ENCODE measurements around the gene CENPX. TPM values are rescaled to one million over a fixed set of nuclear protein-coding genes. Genes with fewer than 3 reads are reported as not detected.

Gene CENPX
- total and polyA plus RNA-seq, 2 of the 13 experiments (the other 11 are each of a cell fraction or from before 2014, with no cell fraction given), result 92.7 to 170 TPM

- TF ChIP-seq ZNF710 (CRISPR knock-in tag; IDR thresholded peaks at IDR 0.05; ENCODE audit: borderline replicate concordance) (peak; percentile 78; the same call in 1 of the 2 replicates), ZMAT3 (CRISPR knock-in tag; conservative IDR thresholded peaks at IDR 0.05) (peak; percentile 79; the same call in 1 of the 2 replicates), ZNF350 (CRISPR knock-in tag; IDR thresholded peaks at IDR 0.05; ENCODE audit: borderline replicate concordance, low read depth) (peak; percentile 93; the same call in 1 of the 2 replicates), HDAC2 (CRISPR knock-in tag; IDR thresholded peaks at IDR 0.05) (peak; percentile 80), ATF3 (CRISPR knock-in tag; IDR thresholded peaks at IDR 0.05) (peak; percentile 86), ARNT (IDR thresholded peaks at IDR 0.05) (no peak), ZSCAN22 (CRISPR knock-in tag; IDR thresholded peaks at IDR 0.05) (no peak), KLF16 (CRISPR knock-in tag; IDR thresholded peaks at IDR 0.05) (peak; percentile 34 to 76; a peak in 2 of 4 replicates), SKI (IDR thresholded peaks at IDR 0.05; ENCODE audit: partially characterized antibody) (peak; percentile 62), MYNN (CRISPR knock-in tag; IDR thresholded peaks at IDR 0.05; ENCODE audit: low read depth) (peak; percentile 71; the same call in 1 of the 2 replicates), ZNF543 (CRISPR knock-in tag; IDR thresholded peaks at IDR 0.05) (peak; percentile 97), ZNF720 (CRISPR knock-in tag; IDR thresholded peaks at IDR 0.05) (no peak; the same call in 1 of the 2 replicates), MTF1 (CRISPR knock-in tag; IDR thresholded peaks at IDR 0.05) (no peak), FOSL2 (CRISPR knock-in tag; IDR thresholded peaks at IDR 0.05) (peak; percentile 96), ZNF136 (CRISPR knock-in tag; IDR thresholded peaks at IDR 0.05; ENCODE audit: low read depth) (no peak; the same call in 1 of the 2 replicates), MIER2 (CRISPR knock-in tag; IDR thresholded peaks at IDR 0.05) (0 out of 2 replicates have a peak, but pooled peaks have one; percentile 25), CAMTA2 (CRISPR knock-in tag; IDR thresholded peaks at IDR 0.05; ENCODE audit: borderline replicate concordance) (no peak), AGO2 (optimal IDR thresholded peaks at IDR 0.05; ENCODE audit: low read depth, low read length) (peak; percentile 98), RAD51 (IDR thresholded peaks at IDR 0.05; ENCODE audit: borderline replicate concordance) (no peak), EHMT2 (IDR thresholded peaks at IDR 0.05; ENCODE audit: borderline replicate concordance, low read depth, low read length) (no peak), MAFK (conservative IDR thresholded peaks at IDR 0.05 in 1 of 2, IDR thresholded peaks at IDR 0.05 in 1 of 2; ENCODE audit: low read length in 2 of 2) (no peak), IKZF1 (IDR thresholded peaks at IDR 0.05) (no peak)
- TF ChIP-seq, protein P1, sequence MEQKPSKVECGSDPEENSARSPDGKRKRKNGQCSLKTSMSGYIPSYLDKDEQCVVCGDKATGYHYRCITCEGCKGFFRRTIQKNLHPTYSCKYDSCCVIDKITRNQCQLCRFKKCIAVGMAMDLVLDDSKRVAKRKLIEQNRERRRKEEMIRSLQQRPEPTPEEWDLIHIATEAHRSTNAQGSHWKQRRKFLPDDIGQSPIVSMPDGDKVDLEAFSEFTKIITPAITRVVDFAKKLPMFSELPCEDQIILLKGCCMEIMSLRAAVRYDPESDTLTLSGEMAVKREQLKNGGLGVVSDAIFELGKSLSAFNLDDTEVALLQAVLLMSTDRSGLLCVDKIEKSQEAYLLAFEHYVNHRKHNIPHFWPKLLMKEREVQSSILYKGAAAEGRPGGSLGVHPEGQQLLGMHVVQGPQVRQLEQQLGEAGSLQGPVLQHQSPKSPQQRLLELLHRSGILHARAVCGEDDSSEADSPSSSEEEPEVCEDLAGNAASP (CRISPR knock-in tag; IDR thresholded peaks at IDR 0.05; ENCODE audit: borderline replicate concordance), result no peak; the same call in 1 of the 2 replicates
- TF ChIP-seq, protein P2, sequence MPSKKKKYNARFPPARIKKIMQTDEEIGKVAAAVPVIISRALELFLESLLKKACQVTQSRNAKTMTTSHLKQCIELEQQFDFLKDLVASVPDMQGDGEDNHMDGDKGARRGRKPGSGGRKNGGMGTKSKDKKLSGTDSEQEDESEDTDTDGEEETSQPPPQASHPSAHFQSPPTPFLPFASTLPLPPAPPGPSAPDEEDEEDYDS (CRISPR knock-in tag; IDR thresholded peaks at IDR 0.05), result peak; percentile 27; the same call in 1 of the 2 replicates
Observed at GRCh38 chr17:82003411-82004381, 19.0 kb downstream of the CENPX start (continued).

Data from HepG2 (cell line).